DOHH2 (cell line): ENCODE results near the gene MRGPRD.

Source experiments
- H3F3A ChIP-seq: fragments of 200-600 bp; sonication (generic), shearing (Covaris generic); 2 replicates; pipeline ENCODE4 v1.6.0; 2016; ENCODE audit warnings: antibody characterized with exemption, mild to moderate bottlenecking; ENCODE audit not compliant: control insufficient read depth, insufficient read depth
- H3K27ac ChIP-seq: fragments of 200-600 bp; sonication (generic); 2 replicates; pipeline ENCODE4 v1.5.1; 2014; ENCODE audit warnings: low read depth, mild to moderate bottlenecking, low read length, moderate library complexity
- H3K27me3 ChIP-seq: fragments of 200-600 bp; sonication (generic); 2 replicates; pipeline ENCODE4 v1.6.1; 2014; ENCODE audit warnings: mild to moderate bottlenecking, low read length, mixed read lengths; ENCODE audit not compliant: control insufficient read depth
- H3K36me3 ChIP-seq: fragments of 200-600 bp; sonication (generic); 2 replicates; pipeline ENCODE4 v1.6.1; 2014; ENCODE audit warnings: mild to moderate bottlenecking, low read length, moderate library complexity, mixed read lengths; ENCODE audit not compliant: control insufficient read depth
- H3K4me1 ChIP-seq: fragments of 200-600 bp; sonication (generic); 2 replicates; pipeline ENCODE4 v1.6.1; 2014; ENCODE audit warnings: mild to moderate bottlenecking, low read length, mixed read lengths; ENCODE audit not compliant: control insufficient read depth
- H3K4me2 ChIP-seq: fragments of 200-600 bp; sonication (generic); 2 replicates; pipeline ENCODE4 v1.6.0; 2014; ENCODE audit warnings: mild to moderate bottlenecking, low read length, moderate library complexity
- H3K4me3 ChIP-seq: fragments of 200-600 bp; sonication (generic); 2 replicates; pipeline ENCODE4 v1.5.1; 2014; ENCODE audit warnings: mild to moderate bottlenecking, low read length, mixed read lengths
- H3K79me2 ChIP-seq: fragments of 200-600 bp; sonication (generic); 2 replicates; pipeline ENCODE4 v1.6.1; 2014; ENCODE audit warnings: mild to moderate bottlenecking, low read length, mixed read lengths; ENCODE audit not compliant: control insufficient read depth
- H3K9me2 ChIP-seq: fragments of 200-600 bp; sonication (generic); replicated peaks from 2 replicates; pipeline ENCODE4 v1.6.1; 2014; ENCODE audit warnings: mild to moderate bottlenecking, low read length, mixed read lengths; ENCODE audit not compliant: control insufficient read depth
- H3K9me3 ChIP-seq: fragments of 200-600 bp; sonication (generic); 2 replicates; pipeline ENCODE4 v1.6.1; 2014; ENCODE audit warnings: antibody characterized with exemption, low read length, mixed read lengths; ENCODE audit not compliant: control insufficient read depth, insufficient read depth
- H4K20me1 ChIP-seq: fragments of 200-600 bp; sonication (generic); 2 replicates; pipeline ENCODE4 v1.6.0; 2014; ENCODE audit warnings: low read depth, mild to moderate bottlenecking, antibody characterized with exemption, low read length, moderate library complexity; ENCODE audit not compliant: control insufficient read depth, insufficient read depth
- EZH2phosphoT487 ChIP-seq: fragments of 200-600 bp; sonication (generic); IDR thresholded peaks from 2 replicates; pipeline ENCODE4 v1.6.1; 2017; ENCODE audit warnings: borderline replicate concordance, mild to moderate bottlenecking, antibody characterized with exemption, low read length, moderate library complexity, mixed read lengths
- TF ChIP-seq, protein P1 (sequence below): fragments of 200-600 bp; sonication (generic); IDR thresholded peaks from one replicate; pipeline ENCODE4 v1.5.1; 2014; ENCODE audit warnings: antibody characterized with exemption, mild to moderate bottlenecking, low read depth, low read length; ENCODE audit not compliant: poor library complexity, severe bottlenecking

MRGPRD gene, protein sequence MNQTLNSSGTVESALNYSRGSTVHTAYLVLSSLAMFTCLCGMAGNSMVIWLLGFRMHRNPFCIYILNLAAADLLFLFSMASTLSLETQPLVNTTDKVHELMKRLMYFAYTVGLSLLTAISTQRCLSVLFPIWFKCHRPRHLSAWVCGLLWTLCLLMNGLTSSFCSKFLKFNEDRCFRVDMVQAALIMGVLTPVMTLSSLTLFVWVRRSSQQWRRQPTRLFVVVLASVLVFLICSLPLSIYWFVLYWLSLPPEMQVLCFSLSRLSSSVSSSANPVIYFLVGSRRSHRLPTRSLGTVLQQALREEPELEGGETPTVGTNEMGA

GRCh38 chr11:68980776-68981065 is at the start of gene MRGPRD:
TSS of gene MRGPRD (minus strand) at chr11:68980986. CDS start at chr11:68980986, 0 bp downstream.
- Histone ChIP-seq H3K79me2 (no peaks in the 10 kb centered on the region), H3K4me1 (no peaks in the 10 kb centered on the region), H3K27me3 (no peaks in the 10 kb centered on the region), H3K36me3 (no peaks in the 10 kb centered on the region), H3K9me2 (no peaks in the 10 kb centered on the region), H3K4me2 (no peak within 1 kb of the TSS), H4K20me1 (no peaks in the 10 kb centered on the region), H3K27ac (no peak within 1 kb of the TSS), H3K9me3 (no peaks in the 10 kb centered on the region), H3F3A (no peaks in the 10 kb centered on the region), H3K4me3 (no peak within 1 kb of the TSS)
- TF ChIP-seq, protein P1, sequence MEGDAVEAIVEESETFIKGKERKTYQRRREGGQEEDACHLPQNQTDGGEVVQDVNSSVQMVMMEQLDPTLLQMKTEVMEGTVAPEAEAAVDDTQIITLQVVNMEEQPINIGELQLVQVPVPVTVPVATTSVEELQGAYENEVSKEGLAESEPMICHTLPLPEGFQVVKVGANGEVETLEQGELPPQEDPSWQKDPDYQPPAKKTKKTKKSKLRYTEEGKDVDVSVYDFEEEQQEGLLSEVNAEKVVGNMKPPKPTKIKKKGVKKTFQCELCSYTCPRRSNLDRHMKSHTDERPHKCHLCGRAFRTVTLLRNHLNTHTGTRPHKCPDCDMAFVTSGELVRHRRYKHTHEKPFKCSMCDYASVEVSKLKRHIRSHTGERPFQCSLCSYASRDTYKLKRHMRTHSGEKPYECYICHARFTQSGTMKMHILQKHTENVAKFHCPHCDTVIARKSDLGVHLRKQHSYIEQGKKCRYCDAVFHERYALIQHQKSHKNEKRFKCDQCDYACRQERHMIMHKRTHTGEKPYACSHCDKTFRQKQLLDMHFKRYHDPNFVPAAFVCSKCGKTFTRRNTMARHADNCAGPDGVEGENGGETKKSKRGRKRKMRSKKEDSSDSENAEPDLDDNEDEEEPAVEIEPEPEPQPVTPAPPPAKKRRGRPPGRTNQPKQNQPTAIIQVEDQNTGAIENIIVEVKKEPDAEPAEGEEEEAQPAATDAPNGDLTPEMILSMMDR, result no peak
- TF ChIP-seq EZH2phosphoT487, result no peak

DNA sequence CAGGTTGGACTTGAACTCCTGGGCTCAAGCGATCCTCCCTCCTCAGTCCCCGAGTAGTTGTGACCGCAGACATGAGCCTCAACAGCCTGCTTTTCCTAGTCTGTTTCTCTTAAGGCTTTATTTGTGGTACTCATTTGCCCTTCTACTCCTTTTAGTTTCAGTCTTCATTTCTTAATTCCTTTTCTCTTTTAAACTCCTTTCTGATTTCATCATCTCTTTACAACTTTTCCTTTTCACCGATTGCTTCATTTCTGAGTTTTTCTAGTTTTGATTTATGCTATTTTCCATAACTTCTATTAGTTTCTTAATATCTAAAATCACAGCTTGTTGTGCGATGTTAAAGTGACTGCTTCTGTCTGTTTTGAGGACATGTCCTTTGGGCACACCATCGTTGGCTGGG is 49.5 kb upstream of the MRGPRD start:
- Histone ChIP-seq H3K36me3 (no peaks in the 10 kb centered on the region), H3K4me2 (no peak overlapping the region), H3K79me2 (no peaks in the 10 kb centered on the region), H3K4me1 (no peaks in the 10 kb centered on the region), H3K27ac (no peak overlapping the region), H3K27me3 (no peaks in the 10 kb centered on the region), H3F3A (no peaks in the 10 kb centered on the region), H3K9me2 (no peaks in the 10 kb centered on the region), H4K20me1 (no peaks in the 10 kb centered on the region), H3K4me3 (no peak overlapping the region), H3K9me3 (no peaks in the 10 kb centered on the region)
- TF ChIP-seq, protein P1, result no peak
- TF ChIP-seq EZH2phosphoT487, result no peak

DNA sequence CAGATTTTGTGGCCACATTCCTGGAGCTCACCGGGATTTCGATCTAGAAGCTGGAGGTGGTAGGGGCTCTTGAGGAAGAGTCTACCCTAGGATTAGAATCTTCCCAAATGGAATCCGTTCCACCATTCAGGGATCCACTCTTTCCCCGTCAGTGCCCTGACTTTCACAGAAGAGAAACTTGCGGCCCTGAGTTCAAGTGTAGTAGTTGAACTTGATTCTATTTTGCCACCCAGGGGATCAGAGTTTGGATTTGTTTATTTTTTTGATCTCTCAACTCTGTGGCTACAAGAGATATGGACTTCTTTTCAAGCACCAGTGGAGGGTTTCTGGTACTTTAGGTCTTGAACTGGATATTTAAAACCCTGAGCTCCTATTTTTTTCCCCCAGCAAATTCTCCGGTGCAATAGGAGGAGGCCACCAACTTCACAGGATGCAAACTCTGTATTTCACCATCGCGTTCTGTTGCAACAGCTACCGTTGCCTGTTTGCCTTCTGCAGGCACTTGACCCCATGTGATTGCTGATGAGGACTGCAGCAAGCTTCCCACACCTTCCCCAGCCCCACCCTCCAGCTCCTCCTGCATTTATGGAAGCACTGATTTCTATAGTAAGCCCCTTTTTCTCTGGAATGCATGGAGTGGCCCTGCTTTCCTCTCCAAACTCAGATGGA is 47.1 kb upstream of the MRGPRD start:
- Histone ChIP-seq H4K20me1 (no peaks in the 10 kb centered on the region), H3K79me2 (no peaks in the 10 kb centered on the region), H3K4me1 (no peaks in the 10 kb centered on the region), H3K9me2 (no peaks in the 10 kb centered on the region), H3K9me3 (no peaks in the 10 kb centered on the region), H3K4me3 (no peak overlapping the region), H3K27ac (no peak overlapping the region), H3F3A (no peaks in the 10 kb centered on the region), H3K4me2 (no peak overlapping the region), H3K36me3 (no peaks in the 10 kb centered on the region), H3K27me3 (no peaks in the 10 kb centered on the region)
- TF ChIP-seq, protein P1, result no peak
- no peak for TF ChIP-seq EZH2phosphoT487
